K562 (cell line): Measurements from ENCODE around the gene RTP5. TPM values are rescaled to one million over a fixed set of nuclear protein-coding genes. Genes with fewer than 3 reads are reported as not detected.

Experiments used
- ILK ChIP-seq: fragments of 450-650 bp; IDR thresholded peaks from 2 replicates; pipeline ENCODE4 v1.6.1; 2016; ENCODE audit warnings: missing genetic modification characterization, low read depth, mild to moderate bottlenecking, missing compliant biosample characterization, moderate library complexity, borderline replicate concordance
- POU5F1 ChIP-seq: fragments of 150-350 bp; IDR thresholded peaks from 2 replicates; pipeline ENCODE4 v1.6.1; 2014; ENCODE audit warnings: borderline replicate concordance, low read length, low read depth, mild to moderate bottlenecking; ENCODE audit not compliant: partially characterized antibody
- ZNF140 ChIP-seq: fragments of 250-450 bp; sonication (Bioruptor Pico); IDR thresholded peaks from 2 replicates; pipeline ENCODE4 v1.8.0; 2021; ENCODE audit warnings: moderate library complexity, mild to moderate bottlenecking, inconsistent platforms
- ZNF146 ChIP-seq: IDR thresholded peaks from one replicate; pipeline ENCODE4 v1.6.1; 2018; ENCODE audit warnings: missing compliant biosample characterization; ENCODE audit not compliant: unreplicated experiment
- polyA plus RNA-seq, 8 experiments: library from polyadenylated mRNA; depleted of rRNA in 4 of 8; stranded (reverse) in 5 of 8; unstranded in 3 of 8; fragments of >200 nt; fragmentation: Nextera tagmentation in 2 of 8; fragmentation: Illumina TruSeq in 1 of 8; extraction: Ambion mirVana in 2 of 8; extraction: Trizol in 1 of 8; gene quantifications; 2 replicates each; pipeline versions ENCODE4 v1.2.1 to v1.2.3, GENCODE V29; 2011 to 2014; ENCODE audit warnings: inconsistent platforms in 1 of 8, missing spikeins in 1 of 8
- total RNA-seq, 7 experiments: library from RNA; depleted of rRNA in 6 of 7; stranded (reverse); fragments of >200 nt in 6 of 7; fragmentation: Illumina TruSeq in 2 of 7; extraction: Trizol in 2 of 7; gene quantifications; 2 replicates each; pipeline versions ENCODE4 v1.2.1 to v1.2.3, GENCODE V29; 2011 to 2021; ENCODE audit warnings: low replicate concordance in 1 of 7
- TF ChIP-seq, protein P1 (sequence below), 2 experiments: fragments of 450-650 bp in 1 of 2; sonication (generic) in 1 of 2; formaldehyde crosslinking in 1 of 2; IDR thresholded peaks; 2 replicates each; pipeline versions ENCODE4 v1.7.1 to v1.9.0; 2016 to 2022; ENCODE audit warnings: inconsistent platforms in 1 of 2, mild to moderate bottlenecking in 1 of 2, missing genetic modification reagents in 1 of 2
- TF ChIP-seq, protein P2 (sequence below): IDR thresholded peaks from 2 replicates; pipeline ENCODE4 v1.6.1; 2011; ENCODE audit not compliant: insufficient read length; ENCODE audit errors: extremely low read depth

Gene RTP5
- total and polyA plus RNA-seq, 9 of the 15 experiments (the other 6 are each of a cell fraction or from before 2014, with no cell fraction given): not detected

DNA sequence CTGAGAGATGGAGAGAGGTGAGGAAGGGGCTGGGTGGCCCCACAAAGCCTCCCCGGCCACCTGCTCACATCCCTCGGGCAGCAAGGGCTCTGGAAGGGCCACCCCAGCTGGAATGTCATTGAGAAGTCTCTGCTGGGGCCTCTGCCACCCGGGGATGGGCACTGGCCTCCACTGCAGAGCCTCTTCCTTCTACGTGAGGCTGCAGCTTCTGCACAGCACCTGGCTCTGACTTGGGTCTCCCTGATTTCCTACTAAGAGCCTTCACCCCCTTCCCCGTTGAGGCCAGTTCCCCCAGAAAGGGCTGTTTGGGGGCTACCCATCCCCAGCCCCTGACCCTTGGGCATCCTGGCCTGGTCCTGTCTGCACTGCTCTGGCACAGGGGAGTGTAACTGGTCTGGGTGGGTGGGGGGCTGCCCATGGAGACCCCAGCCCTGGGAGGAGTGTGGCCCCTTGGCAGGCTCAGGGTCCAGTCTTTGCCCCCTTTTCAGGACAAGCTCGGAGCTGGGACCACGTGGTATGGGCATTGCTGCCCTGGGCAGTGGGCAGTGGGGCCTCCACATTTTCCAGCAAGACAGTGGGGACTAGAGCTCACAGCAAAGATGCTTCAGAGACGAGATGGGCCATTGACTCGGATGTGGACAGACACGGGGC lies 16.4 kb upstream of the RTP5 start (continued):
- TF ChIP-seq, protein P1, sequence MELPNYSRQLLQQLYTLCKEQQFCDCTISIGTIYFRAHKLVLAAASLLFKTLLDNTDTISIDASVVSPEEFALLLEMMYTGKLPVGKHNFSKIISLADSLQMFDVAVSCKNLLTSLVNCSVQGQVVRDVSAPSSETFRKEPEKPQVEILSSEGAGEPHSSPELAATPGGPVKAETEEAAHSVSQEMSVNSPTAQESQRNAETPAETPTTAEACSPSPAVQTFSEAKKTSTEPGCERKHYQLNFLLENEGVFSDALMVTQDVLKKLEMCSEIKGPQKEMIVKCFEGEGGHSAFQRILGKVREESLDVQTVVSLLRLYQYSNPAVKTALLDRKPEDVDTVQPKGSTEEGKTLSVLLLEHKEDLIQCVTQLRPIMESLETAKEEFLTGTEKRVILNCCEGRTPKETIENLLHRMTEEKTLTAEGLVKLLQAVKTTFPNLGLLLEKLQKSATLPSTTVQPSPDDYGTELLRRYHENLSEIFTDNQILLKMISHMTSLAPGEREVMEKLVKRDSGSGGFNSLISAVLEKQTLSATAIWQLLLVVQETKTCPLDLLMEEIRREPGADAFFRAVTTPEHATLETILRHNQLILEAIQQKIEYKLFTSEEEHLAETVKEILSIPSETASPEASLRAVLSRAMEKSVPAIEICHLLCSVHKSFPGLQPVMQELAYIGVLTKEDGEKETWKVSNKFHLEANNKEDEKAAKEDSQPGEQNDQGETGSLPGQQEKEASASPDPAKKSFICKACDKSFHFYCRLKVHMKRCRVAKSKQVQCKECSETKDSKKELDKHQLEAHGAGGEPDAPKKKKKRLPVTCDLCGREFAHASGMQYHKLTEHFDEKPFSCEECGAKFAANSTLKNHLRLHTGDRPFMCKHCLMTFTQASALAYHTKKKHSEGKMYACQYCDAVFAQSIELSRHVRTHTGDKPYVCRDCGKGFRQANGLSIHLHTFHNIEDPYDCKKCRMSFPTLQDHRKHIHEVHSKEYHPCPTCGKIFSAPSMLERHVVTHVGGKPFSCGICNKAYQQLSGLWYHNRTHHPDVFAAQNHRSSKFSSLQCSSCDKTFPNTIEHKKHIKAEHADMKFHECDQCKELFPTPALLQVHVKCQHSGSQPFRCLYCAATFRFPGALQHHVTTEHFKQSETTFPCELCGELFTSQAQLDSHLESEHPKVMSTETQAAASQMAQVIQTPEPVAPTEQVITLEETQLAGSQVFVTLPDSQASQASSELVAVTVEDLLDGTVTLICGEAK (IDR thresholded peaks at IDR 0.05): no peak
- TF ChIP-seq, protein P1 (CRISPR knock-in tag; IDR thresholded peaks at IDR 0.05): no peak
- TF ChIP-seq ZNF140: no peak
- no peak for TF ChIP-seq ZNF146
- TF ChIP-seq ILK (tag): no peak
- TF ChIP-seq, protein P2, sequence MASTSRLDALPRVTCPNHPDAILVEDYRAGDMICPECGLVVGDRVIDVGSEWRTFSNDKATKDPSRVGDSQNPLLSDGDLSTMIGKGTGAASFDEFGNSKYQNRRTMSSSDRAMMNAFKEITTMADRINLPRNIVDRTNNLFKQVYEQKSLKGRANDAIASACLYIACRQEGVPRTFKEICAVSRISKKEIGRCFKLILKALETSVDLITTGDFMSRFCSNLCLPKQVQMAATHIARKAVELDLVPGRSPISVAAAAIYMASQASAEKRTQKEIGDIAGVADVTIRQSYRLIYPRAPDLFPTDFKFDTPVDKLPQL: no peak
- TF ChIP-seq POU5F1: no peak
